Activated naive CD8-positive, alpha-beta T cell (primary cell): ENCODE data around the gene SUMO2.
A peak's percentile ranks its signal among the peaks of the same experiment; 100 is the strongest.
"Not testable (repeated sequence)": the region's sequence is repeated elsewhere in the genome, so short reads cannot be mapped to it uniquely, and the experiment has no call there.

Source experiments
- H3K27ac Mint-ChIP-seq: one replicate; pipeline ENCODE4 v1.8.0; 2021; ENCODE audit warnings: mixed read lengths
- H3K27me3 Mint-ChIP-seq: one replicate; pipeline ENCODE4 v1.8.0; 2021; ENCODE audit warnings: mixed read lengths
- H3K36me3 Mint-ChIP-seq: one replicate; pipeline ENCODE4 v1.8.0; 2021; ENCODE audit warnings: mixed read lengths
- H3K4me1 Mint-ChIP-seq: one replicate; pipeline ENCODE4 v1.8.0; 2021; ENCODE audit warnings: low read depth, mixed read lengths
- H3K4me3 Mint-ChIP-seq: one replicate; pipeline ENCODE4 v1.8.0; 2021; ENCODE audit warnings: mild to moderate bottlenecking, mixed read lengths
- H3K9me3 Mint-ChIP-seq: one replicate; pipeline ENCODE4 v1.8.0; 2021; ENCODE audit warnings: low read depth, mixed read lengths

SUMO2 gene

GRCh38 chr17:75160211-75160610, 22.5 kb downstream of the SUMO2 start:
- no peak overlapping the region for H3K4me3 Mint-ChIP-seq
- no peaks in the 10 kb centered on the region for H3K9me3 Mint-ChIP-seq
- H3K36me3 Mint-ChIP-seq: no peaks in the 10 kb centered on the region
- H3K27ac Mint-ChIP-seq: no peak overlapping the region
- H3K4me1 Mint-ChIP-seq: peaks cover 5% of the 10 kb centered on the region
- no peaks in the 10 kb centered on the region for H3K27me3 Mint-ChIP-seq

DNA sequence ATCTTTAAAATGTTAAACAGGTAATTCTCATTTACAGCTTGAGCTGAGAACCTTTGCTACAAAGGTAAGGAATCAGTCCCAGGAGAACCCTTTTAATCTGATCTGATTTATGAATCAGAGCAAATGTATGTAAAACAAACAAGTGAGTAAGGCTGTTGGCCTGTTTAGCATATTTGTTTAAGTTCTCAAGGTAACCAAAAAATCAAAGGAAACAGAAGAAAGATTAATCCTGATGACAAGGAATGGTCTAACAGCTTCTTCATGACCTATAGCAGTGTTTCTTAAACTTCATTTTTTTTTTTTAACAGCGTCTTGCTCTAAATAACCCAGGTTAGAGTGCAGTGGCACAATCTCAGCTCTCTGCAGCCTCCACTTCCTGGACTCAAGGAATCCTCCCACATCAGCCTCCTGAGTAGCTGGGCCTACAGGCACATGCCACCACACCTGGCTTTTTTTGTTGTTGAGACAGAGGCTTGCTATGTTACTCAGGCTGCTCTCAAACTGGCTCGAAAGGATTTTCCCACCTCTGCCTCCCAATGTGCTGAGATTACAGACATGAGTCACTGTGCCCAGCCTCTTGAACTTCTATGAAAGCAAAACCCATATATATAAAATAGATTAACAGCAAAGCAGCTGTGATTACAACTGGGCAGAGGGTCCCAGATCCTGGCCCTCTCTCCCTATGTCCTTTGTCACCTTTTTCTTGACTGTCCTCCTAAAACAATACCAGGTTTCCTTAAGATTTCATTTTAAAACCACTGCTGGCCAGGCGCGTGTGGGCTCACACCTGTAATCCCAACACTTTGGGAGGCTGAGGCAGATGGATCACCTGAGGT, 23.3 kb downstream of the SUMO2 start:
- Mint-ChIP-seq H3K27me3 (no peaks in the 10 kb centered on the region), H3K4me1 (peaks cover 13% of the 10 kb centered on the region), H3K36me3 (no peaks in the 10 kb centered on the region), H3K9me3 (no peaks in the 10 kb centered on the region), H3K4me3 (no peak overlapping the region), H3K27ac (no peak overlapping the region)

DNA sequence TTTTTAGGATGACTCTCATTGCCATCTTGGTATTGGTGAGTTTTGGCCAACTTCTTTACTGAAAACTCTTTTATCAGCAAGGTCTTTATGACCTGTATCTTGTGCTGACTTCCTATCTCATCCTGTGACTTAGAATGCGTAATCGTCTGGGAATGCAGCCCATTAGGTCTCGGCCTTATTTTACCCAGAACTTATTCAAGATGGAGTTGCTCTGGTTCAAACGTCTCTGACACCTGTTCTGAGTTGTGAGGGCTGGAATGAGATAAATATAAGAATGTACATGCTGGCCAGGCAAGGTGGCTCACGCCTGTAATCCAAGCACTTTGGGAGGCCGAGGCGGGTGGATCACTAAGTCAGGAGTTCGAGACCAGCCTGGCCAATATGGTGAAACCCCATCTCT, 24.3 kb downstream of the SUMO2 start:
- H3K27ac Mint-ChIP-seq, H3K27me3 Mint-ChIP-seq, H3K36me3 Mint-ChIP-seq, H3K4me3 Mint-ChIP-seq, H3K9me3 Mint-ChIP-seq: not testable (repeated sequence)
- H3K4me1 Mint-ChIP-seq: peaks cover 13% of the 10 kb centered on the region

DNA sequence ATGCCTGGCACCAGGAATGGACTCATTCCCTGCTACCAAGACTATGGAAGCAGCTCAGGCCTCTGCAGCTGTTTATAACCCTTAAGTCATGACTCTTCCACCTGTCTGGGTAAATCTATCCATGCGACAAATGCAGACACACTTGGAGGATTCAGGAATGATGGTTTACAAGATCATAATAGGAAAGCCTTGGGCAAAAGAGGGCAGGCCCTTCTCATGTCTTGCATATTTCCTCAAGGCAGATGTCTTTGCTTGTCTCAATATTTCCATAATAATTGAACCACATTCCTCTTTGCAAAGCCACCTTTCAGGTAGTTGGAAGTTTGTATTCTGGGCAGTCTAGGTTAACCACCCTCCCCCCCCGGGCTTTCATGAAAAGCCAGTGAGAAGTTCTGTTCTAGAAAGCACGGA, 27.6 kb downstream of the SUMO2 start:
- Mint-ChIP-seq H3K4me1 (peaks cover 27% of the 10 kb centered on the region), H3K27me3 (no peaks in the 10 kb centered on the region), H3K4me3 (peak overlapping the region; percentile 91), H3K36me3 (peaks cover 2% of the 10 kb centered on the region), H3K9me3 (no peaks in the 10 kb centered on the region), H3K27ac (no peak overlapping the region)

DNA sequence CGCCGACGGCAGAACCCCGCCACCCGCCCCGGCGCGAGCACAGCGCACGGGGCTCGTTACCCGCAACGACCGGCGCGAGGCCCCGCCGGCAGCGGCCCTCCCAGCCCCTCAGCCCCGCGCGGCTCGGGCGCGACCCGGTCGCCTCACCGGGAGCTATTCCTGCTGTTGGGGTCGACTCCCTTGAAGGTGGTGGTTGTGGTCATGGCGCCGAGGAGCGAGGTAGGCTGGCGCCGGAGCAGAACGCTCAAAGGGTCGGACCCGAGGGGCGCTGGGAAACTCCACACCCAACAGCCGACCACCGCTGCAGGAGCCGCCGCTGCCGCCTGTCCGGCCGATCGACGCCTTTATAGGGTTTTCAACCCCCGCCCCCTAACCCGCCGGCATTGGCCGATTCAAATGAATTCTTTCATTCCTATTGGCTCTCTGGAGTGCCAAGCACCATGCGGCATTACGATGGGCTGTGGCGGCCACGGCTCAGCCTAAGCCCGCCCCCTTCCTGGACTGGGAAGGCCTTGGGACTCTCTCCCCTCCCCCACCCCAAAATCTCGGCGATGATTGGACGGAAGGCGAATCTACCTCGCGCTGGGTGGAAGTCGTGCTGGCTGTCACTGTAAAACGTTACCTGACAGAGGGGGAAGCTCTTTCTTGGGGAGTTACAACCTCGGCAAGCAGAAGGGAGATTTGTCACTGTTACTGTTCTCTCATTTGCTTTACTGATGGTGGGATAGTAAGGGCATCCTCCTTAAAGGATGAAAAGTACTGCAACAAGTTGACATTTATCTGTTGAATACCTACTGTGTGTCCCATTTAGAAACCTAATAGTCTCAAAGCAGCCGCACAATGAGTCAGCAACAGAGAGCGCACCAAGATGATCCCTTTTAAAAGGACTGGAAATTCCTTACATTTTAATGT, 28.3 kb downstream of the SUMO2 start, which contains the start of gene JPT1:
Gene JPT1 (minus strand): TSS at position 318 of the 912 bp plus-strand sequence. CDS start 115 bp downstream, at position 203.
- Mint-ChIP-seq H3K36me3 (peaks cover 5% of the 10 kb centered on the region), H3K27ac (peak within 1 kb of the TSS; percentile 83), H3K4me1 (peaks cover 31% of the 10 kb centered on the region), H3K9me3 (no peaks in the 10 kb centered on the region), H3K4me3 (peak within 1 kb of the TSS; percentile 91), H3K27me3 (no peaks in the 10 kb centered on the region)

DNA sequence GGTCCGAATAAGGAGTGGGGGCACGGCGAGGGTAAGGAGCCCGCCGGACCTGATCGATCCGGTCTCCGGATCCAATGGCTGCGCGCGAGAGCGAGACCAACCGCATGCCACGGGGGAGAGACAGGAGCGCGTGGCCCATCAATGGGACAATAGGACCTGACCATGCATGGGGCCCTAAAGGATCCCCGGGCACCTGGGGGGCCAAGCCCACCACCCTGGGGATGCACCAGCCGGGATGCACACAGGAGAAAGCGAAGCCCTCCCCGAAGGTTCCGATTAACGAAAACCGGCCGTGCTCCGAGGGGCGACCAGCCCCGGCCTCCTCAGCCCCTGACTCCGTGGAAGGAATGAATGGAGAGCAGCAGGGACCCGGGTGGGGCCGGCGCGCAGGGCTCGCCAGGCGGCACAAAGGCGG, 29.0 kb downstream of the SUMO2 start:
- H3K4me1 Mint-ChIP-seq: peaks cover 31% of the 10 kb centered on the region
- peak overlapping the region; percentile 91 for H3K4me3 Mint-ChIP-seq
- H3K9me3 Mint-ChIP-seq: no peaks in the 10 kb centered on the region
- peaks cover 5% of the 10 kb centered on the region for H3K36me3 Mint-ChIP-seq
- peak overlapping the region; percentile 72 for H3K27ac Mint-ChIP-seq
- no peaks in the 10 kb centered on the region for H3K27me3 Mint-ChIP-seq

DNA sequence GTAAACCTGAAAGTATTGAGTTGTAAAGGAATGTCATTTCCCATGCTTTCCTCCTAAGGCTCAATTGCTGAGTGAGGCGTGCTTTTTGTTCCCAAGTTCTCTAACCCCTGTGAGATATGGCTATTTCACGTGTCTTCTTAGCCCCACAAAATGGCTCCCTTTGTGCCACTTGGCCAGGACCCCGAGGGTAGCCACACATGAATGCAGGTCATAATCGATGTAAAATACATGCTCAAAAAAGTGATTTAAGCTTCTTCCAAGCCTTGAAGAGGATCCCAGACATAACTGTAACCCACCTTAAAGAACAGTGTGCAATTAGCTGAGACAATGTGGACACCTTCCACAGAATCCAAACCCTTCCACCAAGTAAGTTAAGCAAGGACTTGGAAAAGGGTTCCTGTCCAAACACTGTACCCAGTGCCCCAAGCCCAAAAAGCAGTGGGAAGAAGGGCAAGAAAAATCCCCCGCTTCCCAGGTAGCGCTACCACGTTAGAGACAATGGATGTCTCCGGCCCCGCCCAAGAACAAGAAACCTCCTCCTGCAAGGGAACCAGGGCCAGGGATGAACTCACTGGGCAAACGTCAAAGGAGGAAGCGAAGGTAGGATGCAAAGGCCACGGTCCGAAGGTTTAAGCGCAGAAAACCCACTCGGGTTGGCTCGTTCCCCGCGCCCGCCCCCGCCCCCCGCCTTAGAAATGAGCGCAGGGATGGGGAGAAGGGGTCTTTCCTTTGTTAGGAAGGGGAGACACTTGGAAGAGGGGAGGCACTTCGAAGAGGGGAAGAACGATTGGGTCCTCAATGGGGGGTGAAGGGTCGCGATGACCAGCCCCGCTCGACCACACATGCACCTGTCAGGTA, 29.6 kb downstream of the SUMO2 start:
- peaks cover 6% of the 10 kb centered on the region for H3K36me3 Mint-ChIP-seq
- H3K27ac Mint-ChIP-seq: peak overlapping the region; percentile 72
- no peaks in the 10 kb centered on the region for H3K27me3 Mint-ChIP-seq
- peak overlapping the region; percentile 91 for H3K4me3 Mint-ChIP-seq
- H3K9me3 Mint-ChIP-seq: no peaks in the 10 kb centered on the region
- H3K4me1 Mint-ChIP-seq: peaks cover 34% of the 10 kb centered on the region

GRCh38 chr17:75152523-75152921, 30.2 kb downstream of the SUMO2 start:
- H3K9me3 Mint-ChIP-seq: no peaks in the 10 kb centered on the region
- H3K27ac Mint-ChIP-seq: no peak overlapping the region
- peak overlapping the region; percentile 91 for H3K4me3 Mint-ChIP-seq
- no peaks in the 10 kb centered on the region for H3K27me3 Mint-ChIP-seq
- peaks cover 9% of the 10 kb centered on the region for H3K36me3 Mint-ChIP-seq
- peaks cover 34% of the 10 kb centered on the region for H3K4me1 Mint-ChIP-seq

DNA sequence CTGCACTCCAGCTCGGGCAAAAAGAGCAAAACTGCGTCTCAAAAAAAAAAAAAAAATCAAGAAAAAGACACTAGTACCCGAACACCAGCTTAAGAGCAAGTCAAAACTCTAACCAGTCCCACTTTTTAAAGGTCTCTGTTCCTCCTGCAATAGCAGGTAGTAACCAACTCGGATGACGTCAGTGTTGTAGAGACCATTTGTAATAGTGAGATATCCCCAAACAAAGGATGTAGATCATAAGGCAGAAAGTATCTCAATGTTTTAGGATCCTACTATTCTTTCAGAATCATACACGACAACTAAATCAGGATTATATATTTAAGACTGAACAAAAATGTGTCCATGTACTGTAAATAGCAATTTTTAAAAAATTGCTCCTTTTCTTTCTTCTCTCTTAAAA, 30.8 kb downstream of the SUMO2 start:
- Mint-ChIP-seq H3K27me3 (no peaks in the 10 kb centered on the region), H3K4me3 (peak overlapping the region; percentile 91), H3K9me3 (no peaks in the 10 kb centered on the region), H3K36me3 (peaks cover 9% of the 10 kb centered on the region), H3K27ac (no peak overlapping the region), H3K4me1 (peaks cover 34% of the 10 kb centered on the region)

DNA sequence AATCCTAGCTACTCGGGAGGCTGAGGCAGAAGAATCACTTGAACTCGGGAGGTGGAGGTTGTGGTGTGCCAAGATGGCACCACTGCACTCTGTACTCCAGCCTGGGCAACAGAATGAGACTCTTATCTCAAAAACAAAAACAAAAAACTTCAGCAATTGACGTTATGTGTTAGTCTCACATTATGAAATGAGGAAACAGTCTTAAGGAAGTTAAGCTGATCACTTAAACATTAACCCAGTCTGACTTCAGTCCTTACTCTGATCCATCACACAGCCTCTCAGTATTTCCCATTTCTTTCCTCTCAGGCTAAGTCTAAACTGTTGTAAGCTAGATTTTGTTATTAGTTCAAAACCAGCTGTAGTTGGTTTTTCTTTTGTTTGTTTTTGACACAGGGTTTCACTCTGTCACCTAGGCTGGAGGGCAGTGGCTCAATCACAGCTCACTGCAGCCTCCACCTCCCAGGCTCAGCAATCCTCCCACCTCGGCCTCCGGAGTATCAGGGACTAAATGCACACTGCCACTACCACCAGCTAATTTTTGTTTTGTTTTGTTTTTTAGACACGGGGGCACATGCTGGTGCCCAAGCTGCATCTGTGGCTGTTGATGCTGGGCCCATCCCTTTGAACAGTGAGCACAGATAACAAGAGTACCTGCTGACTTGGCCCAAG, 34.7 kb downstream of the SUMO2 start:
- H3K4me1 Mint-ChIP-seq: peaks cover 19% of the 10 kb centered on the region
- H3K27ac Mint-ChIP-seq: no peak overlapping the region
- no peaks in the 10 kb centered on the region for H3K27me3 Mint-ChIP-seq
- H3K4me3 Mint-ChIP-seq: no peak overlapping the region
- H3K9me3 Mint-ChIP-seq: no peaks in the 10 kb centered on the region
- peaks cover 12% of the 10 kb centered on the region for H3K36me3 Mint-ChIP-seq

DNA sequence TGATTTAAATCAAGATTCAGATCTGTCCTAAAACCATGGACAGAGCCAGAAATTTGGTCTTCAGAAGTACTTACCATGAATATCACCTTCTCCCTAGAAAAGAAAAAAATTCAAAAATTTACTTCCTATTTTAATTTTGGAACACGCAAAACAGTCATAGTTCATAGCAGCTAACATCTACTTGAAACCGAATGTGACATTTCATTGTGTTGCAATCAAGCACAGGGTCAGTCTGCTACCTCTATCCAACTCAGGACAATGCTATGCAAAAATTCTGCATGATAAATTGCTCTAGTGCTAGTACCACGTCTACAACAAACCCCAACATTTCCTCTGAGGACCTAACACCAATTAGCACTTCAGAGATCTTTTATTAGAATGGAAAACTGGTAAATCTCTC, 36.2 kb downstream of the SUMO2 start:
- H3K27me3 Mint-ChIP-seq: no peaks in the 10 kb centered on the region
- H3K4me3 Mint-ChIP-seq: no peak overlapping the region
- H3K9me3 Mint-ChIP-seq: no peaks in the 10 kb centered on the region
- H3K27ac Mint-ChIP-seq: no peak overlapping the region
- H3K4me1 Mint-ChIP-seq: peaks cover 7% of the 10 kb centered on the region
- H3K36me3 Mint-ChIP-seq: peaks cover 10% of the 10 kb centered on the region

DNA sequence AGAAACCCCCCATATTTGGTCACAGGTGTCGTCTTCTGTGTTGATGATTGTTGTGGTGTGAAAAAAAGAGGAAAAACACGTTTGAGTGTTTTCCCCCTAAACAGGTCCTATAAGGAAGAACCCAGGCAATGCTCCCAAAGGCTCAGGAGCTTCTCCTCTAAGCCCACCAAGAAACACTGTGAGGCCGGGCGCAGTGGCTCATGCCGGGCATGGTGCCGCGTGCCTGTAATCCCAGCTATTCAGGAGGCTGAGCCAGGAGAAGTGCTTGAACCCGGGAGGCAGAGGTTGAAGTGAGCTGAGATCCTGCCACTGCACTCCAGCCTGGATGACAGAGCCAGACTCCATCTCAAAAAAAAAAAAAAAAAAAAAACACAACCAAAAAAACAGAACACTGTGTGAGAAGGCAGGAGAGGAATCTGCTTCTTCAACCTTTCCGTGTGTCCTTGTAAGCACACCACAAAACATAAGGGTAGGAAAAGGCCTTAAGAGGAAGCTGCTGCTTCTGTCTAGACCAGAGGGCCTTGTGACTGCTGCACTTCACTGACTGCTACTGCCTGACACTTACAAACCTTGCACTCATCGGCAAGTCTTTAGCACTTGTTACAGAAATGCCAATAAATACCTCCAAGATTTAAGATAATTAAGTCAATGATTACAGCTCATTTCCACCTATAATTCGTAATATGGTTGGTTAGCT, 37.8 kb downstream of the SUMO2 start:
- Mint-ChIP-seq H3K27me3 (no peaks in the 10 kb centered on the region), H3K36me3 (peaks cover 10% of the 10 kb centered on the region), H3K4me3 (no peak overlapping the region), H3K9me3 (no peaks in the 10 kb centered on the region), H3K27ac (peak overlapping the region; percentile 34), H3K4me1 (peaks cover 17% of the 10 kb centered on the region)

DNA sequence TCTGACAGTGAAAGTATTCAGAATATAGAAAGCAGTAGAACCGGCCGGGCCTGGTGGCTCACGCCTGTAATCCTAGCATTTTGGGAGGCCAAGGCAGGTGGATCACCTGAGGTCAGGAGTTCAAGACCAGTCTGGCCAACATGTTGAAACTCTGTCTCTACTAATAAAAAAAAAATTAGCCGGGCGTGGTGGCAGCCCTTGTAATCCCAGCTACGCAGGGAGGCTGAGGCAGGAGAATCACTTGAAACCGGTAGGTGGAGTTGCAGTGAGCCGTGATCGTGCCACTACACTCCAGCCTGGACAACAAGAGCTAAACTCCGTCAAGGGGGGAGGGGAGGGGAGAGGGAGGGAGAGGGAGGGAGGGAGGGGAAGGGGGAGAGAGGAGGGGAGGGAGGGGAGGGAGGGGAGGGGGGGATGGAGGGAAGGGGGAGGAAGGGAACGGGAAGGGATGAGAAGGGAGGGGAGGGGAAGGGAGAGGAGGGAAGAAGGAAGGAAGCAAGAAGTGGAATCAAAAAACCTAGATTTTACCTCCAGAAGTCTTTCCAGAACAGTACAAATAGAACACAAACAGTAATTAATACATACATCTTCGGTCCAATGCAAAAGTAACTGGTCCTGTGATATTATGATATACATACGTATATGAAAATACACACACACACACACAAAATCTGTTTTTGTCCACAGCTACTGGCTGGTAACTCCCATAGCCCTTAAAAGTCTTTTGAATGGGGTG, 40.4 kb downstream of the SUMO2 start:
- H3K27ac Mint-ChIP-seq: no peak overlapping the region
- no peak overlapping the region for H3K4me3 Mint-ChIP-seq

More for the DNA sequence above, 40.4 kb downstream of the SUMO2 start:
- Mint-ChIP-seq H3K9me3 (no peaks in the 10 kb centered on the region), H3K4me1 (peaks cover 10% of the 10 kb centered on the region), H3K27me3 (no peaks in the 10 kb centered on the region), H3K36me3 (peaks cover 3% of the 10 kb centered on the region)
